Gastroesophageal sphincter (tissue), 4 donors: ENCODE results near the gene RPIA. TPM values are rescaled to one million over a fixed set of nuclear protein-coding genes. Genes with fewer than 3 reads are reported as not detected.
"Not testable (repeated sequence)": the region's sequence is repeated elsewhere in the genome, so short reads cannot be mapped to it uniquely, and the experiment has no call there.

Experiments used
- ATAC-seq: fragments of 150-250 bp; one replicate; pipeline ENCODE4 v1.9.1; 2016; ENCODE audit warnings: mild to moderate bottlenecking, moderate library complexity
- H3K27ac ChIP-seq, 4 donors: fragments of 200-600 bp; sonication (generic) in 3 of 4; 1 replicate in 3 of 4; 2 replicates in 1 of 4; pipeline ENCODE4 v1.5.1; 2016 to 2019
- H3K27me3 ChIP-seq: fragments of 200-600 bp; sonication (generic); one replicate; pipeline ENCODE4 v1.5.1; 2019
- H3K36me3 ChIP-seq, 2 donors: fragments of 200-600 bp; sonication (generic); one replicate each; pipeline ENCODE4 v1.5.1; 2019; ENCODE audit warnings: control low read depth in 1 of 2
- H3K4me1 ChIP-seq, 3 donors: fragments of 200-600 bp; sonication (generic); 1 replicate in 2 of 3; 2 replicates in 1 of 3; pipeline ENCODE4 v1.5.1; 2016 to 2019; ENCODE audit warnings: control low read depth in 2 of 3
- H3K4me3 ChIP-seq, 2 donors: fragments of 200-600 bp; sonication (generic); one replicate each; pipeline ENCODE4 v1.5.1; 2019; ENCODE audit warnings: mild to moderate bottlenecking in 1 of 2, moderate library complexity in 1 of 2
- H3K9me3 ChIP-seq, 3 donors: fragments of 200-600 bp; sonication (generic); one replicate each; pipeline ENCODE4 v1.5.1; 2017 to 2019; ENCODE audit warnings: control low read depth in 2 of 3
- EP300 ChIP-seq: sonication (generic); formaldehyde crosslinking; IDR thresholded peaks from one replicate; pipeline ENCODE4 v1.6.1; 2017; ENCODE audit warnings: antibody characterized with exemption, mild to moderate bottlenecking
- POLR2A ChIP-seq, 2 donors: fragments of 450-650 bp; IDR thresholded peaks; one replicate each; pipeline ENCODE4 v1.6.1; 2017; ENCODE audit warnings: antibody characterized with exemption in 2 of 2, mild to moderate bottlenecking in 2 of 2, moderate library complexity in 1 of 2
- POLR2AphosphoS5 ChIP-seq: sonication (generic); formaldehyde crosslinking; IDR thresholded peaks from one replicate; pipeline ENCODE4 v1.6.1; 2017; ENCODE audit warnings: antibody characterized with exemption
- WGBS, 2 donors: methylation state at CpG; one replicate each; pipeline ENCODE4 v1.1.5; 2018; ENCODE audit warnings: low coverage in 1 of 2; 5-methylcytosine and 5-hydroxymethylcytosine counted together
- total RNA-seq, 4 donors: library from RNA; depleted of rRNA; stranded (reverse); fragments of >200 nt; gene quantifications; one replicate each; pipeline ENCODE4 v1.1.0, GENCODE V29; 2016
- TF ChIP-seq, protein P1 (sequence below), 4 experiments: fragments of 200-600 bp in 2 of 4; fragments of 450-650 bp in 2 of 4; sonication (generic) in 1 of 4; IDR thresholded peaks; one replicate each; pipeline ENCODE4 v1.5.1; 2017 to 2019; ENCODE audit warnings: antibody characterized with exemption in 4 of 4, mild to moderate bottlenecking in 2 of 4, moderate library complexity in 2 of 4

The RPIA gene
- total RNA-seq, 4 donors from 2014 or later = 4.4 to 7.7 (median 6.6) TPM

GRCh38 chr2:88770016-88770415 is 78.5 kb downstream of the RPIA start:
- no peak for ATAC-seq
- H3K4me3 ChIP-seq = no peak overlapping the region
- peaks cover 21% of the 10 kb centered on the region for H3K27me3 ChIP-seq
- TF ChIP-seq POLR2A (IDR thresholded peaks at IDR 0.05) (no peak), EP300 (no peak), POLR2AphosphoS5 (no peak)
- TF ChIP-seq, protein P1, sequence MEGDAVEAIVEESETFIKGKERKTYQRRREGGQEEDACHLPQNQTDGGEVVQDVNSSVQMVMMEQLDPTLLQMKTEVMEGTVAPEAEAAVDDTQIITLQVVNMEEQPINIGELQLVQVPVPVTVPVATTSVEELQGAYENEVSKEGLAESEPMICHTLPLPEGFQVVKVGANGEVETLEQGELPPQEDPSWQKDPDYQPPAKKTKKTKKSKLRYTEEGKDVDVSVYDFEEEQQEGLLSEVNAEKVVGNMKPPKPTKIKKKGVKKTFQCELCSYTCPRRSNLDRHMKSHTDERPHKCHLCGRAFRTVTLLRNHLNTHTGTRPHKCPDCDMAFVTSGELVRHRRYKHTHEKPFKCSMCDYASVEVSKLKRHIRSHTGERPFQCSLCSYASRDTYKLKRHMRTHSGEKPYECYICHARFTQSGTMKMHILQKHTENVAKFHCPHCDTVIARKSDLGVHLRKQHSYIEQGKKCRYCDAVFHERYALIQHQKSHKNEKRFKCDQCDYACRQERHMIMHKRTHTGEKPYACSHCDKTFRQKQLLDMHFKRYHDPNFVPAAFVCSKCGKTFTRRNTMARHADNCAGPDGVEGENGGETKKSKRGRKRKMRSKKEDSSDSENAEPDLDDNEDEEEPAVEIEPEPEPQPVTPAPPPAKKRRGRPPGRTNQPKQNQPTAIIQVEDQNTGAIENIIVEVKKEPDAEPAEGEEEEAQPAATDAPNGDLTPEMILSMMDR (IDR thresholded peaks at IDR 0.05) = no peak
- peaks cover 0 to 10% (median 6%) of the 10 kb centered on the region in 3 donors for H3K4me1 ChIP-seq
- WGBS, 2 donors = 70 to 71% methylated on average over 4 of the region's 4 CpGs
- no peaks in the 10 kb centered on the region for H3K9me3 ChIP-seq
- H3K27ac ChIP-seq = no peak overlapping the region
- H3K36me3 ChIP-seq = no peaks in the 10 kb centered on the region

GRCh38 chr2:88773233-88774028 is 82.0 kb downstream of the RPIA start:
- not testable (repeated sequence) for H3K4me3 ChIP-seq, H3K4me1 ChIP-seq, H3K36me3 ChIP-seq, H3K27me3 ChIP-seq, H3K9me3 ChIP-seq, ATAC-seq, H3K27ac ChIP-seq
- WGBS, 2 donors = 50 to 52% methylated on average over 7 of the region's 7 CpGs

DNA sequence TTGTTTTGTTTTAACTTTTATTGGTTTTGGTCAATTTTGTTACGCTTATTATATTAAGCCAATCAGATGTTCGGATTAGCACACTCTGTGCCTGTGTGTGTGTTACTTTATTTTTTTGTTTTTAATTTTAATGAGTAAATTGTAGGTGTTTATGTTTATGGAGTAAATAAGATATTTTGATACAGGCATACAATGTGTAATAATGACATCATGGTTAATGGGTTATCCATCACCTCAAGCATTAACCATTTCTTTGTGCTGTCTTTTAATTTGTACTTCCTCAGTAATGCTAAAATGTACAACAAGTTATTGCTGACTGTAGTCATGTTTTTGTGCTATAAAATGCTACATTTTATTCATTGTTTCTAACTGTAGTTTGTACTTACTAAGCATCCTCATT is 97.7 kb downstream of the RPIA start:
- H3K36me3 ChIP-seq, H3K27me3 ChIP-seq, H3K4me3 ChIP-seq, H3K9me3 ChIP-seq, ATAC-seq, H3K4me1 ChIP-seq, H3K27ac ChIP-seq: not testable (repeated sequence)
- WGBS, 2 donors = 88 to 97% methylated on average over 2 of the region's 2 CpGs

- H3K27me3 ChIP-seq, H3K36me3 ChIP-seq, ATAC-seq, H3K27ac ChIP-seq, H3K4me1 ChIP-seq, H3K4me3 ChIP-seq, H3K9me3 ChIP-seq: not testable (repeated sequence)
- 83% methylated on average over 2 of the region's 2 CpGs for WGBS, 2 donors
These were observed 104.5 kb downstream of the RPIA start for GRCh38 chr2:88795932-88796331.

- ATAC-seq, H3K27me3 ChIP-seq, H3K27ac ChIP-seq, H3K36me3 ChIP-seq, H3K9me3 ChIP-seq, H3K4me3 ChIP-seq, H3K4me1 ChIP-seq: not testable (repeated sequence)
- WGBS, 2 donors = 71 to 80% methylated on average over 1 of the region's 1 CpG
These were observed 105.0 kb downstream of the RPIA start for GRCh38 chr2:88796523-88796922.

DNA sequence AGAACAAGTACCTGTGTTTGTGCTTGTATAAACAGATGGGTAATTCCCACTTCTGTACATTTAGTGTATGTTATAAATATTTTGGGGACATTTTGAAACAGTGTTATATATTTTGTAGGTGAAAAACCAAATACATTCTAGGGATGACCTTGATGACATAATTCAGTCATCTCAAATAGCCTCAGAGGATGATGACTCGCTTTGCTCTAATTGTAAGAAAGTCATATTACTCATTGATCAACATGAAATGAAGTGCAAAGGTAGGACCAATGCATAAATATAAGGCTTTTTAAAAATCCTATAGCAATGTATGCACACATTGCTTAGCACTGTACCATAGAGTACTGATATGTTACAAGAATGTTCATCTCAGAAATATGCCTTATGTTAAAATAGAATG is 105.7 kb downstream of the RPIA start:
- 67 to 73% methylated on average over 1 of the region's 1 CpG for WGBS, 2 donors
- H3K4me1 ChIP-seq, H3K9me3 ChIP-seq, H3K4me3 ChIP-seq, H3K27me3 ChIP-seq, H3K36me3 ChIP-seq, ATAC-seq, H3K27ac ChIP-seq: not testable (repeated sequence)

Other genes starting within 250 kb of the RPIA start
- gene FOXI3, start 239.0 kb upstream of the RPIA start, total RNA-seq = not detected
- 10 to 100 TPM in 3 of 4 donors, 1 to 10 TPM in 1; 9.6 to 22.0 (median 14.7) TPM for gene EIF2AK3, start 64.2 kb upstream of the RPIA start, total RNA-seq